CD14-positive monocyte (primary cell): ENCODE measurements around the gene HCN4. TPM values are rescaled to one million over a fixed set of nuclear protein-coding genes. Genes with fewer than 3 reads are reported as not detected.

Experiments used
- DNase-seq, 3 donors: peaks; one replicate each; pipeline ENCODE4 v3.0.0-alpha.2; 2011 to 2022
- H2AFZ ChIP-seq: 2 replicates; pipeline ENCODE4 v1.6.0; 2012; ENCODE audit warnings: mild to moderate bottlenecking, low read depth, low read length, inconsistent platforms; ENCODE audit not compliant: insufficient read depth, poor library complexity, severe bottlenecking
- H3K27ac ChIP-seq, 2 donors: 1 replicate in 1 of 2; 2 replicates in 1 of 2; pipeline ENCODE4 v1.5.1; 2012 to 2013; ENCODE audit warnings: low read length in 2 of 2, control low read depth in 1 of 2, inconsistent platforms in 1 of 2, low read depth in 1 of 2, mild to moderate bottlenecking in 1 of 2
- H3K27me3 ChIP-seq, 2 donors: one replicate each; pipeline versions ENCODE4 v1.6.0 to v1.6.1; 2011 to 2013; ENCODE audit warnings: low read length in 2 of 2; ENCODE audit not compliant: control insufficient read depth in 2 of 2, insufficient read depth in 2 of 2
- H3K36me3 ChIP-seq, 2 donors: replicated peaks in 1 of 2; 1 replicate in 1 of 2; 2 replicates in 1 of 2; pipeline versions ENCODE4 v1.5.1 to v1.6.1; 2012 to 2013; ENCODE audit warnings: low read length in 2 of 2, control low read depth in 1 of 2, inconsistent platforms in 1 of 2, mild to moderate bottlenecking in 1 of 2; ENCODE audit not compliant: insufficient read depth in 2 of 2, control insufficient read depth in 1 of 2
- H3K4me1 ChIP-seq, 2 donors: 1 replicate in 1 of 2; 2 replicates in 1 of 2; pipeline versions ENCODE4 v1.5.1 to v1.6.1; 2012 to 2013; ENCODE audit warnings: low read length in 2 of 2, control low read depth in 1 of 2, inconsistent platforms in 1 of 2, mild to moderate bottlenecking in 1 of 2, moderate library complexity in 1 of 2; ENCODE audit not compliant: insufficient read depth in 2 of 2, control insufficient read depth in 1 of 2
- H3K4me2 ChIP-seq: replicated peaks from 2 replicates; pipeline ENCODE3; 2012; ENCODE audit warnings: low read length, moderate library complexity, mild to moderate bottlenecking; ENCODE audit not compliant: poor library complexity, severe bottlenecking; ENCODE audit errors: extremely low read depth
- H3K4me3 ChIP-seq, 3 experiments: fragments of 200-600 bp in 1 of 3; sonication (generic) in 1 of 3; replicated peaks in 1 of 3; 1 replicate in 2 of 3; 2 replicates in 1 of 3; pipeline ENCODE4 v1.5.1; 2011 to 2013; ENCODE audit warnings: low read length in 3 of 3, mild to moderate bottlenecking in 3 of 3, control low read depth in 2 of 3, low read depth in 2 of 3, inconsistent platforms in 1 of 3, moderate library complexity in 1 of 3
- H3K79me2 ChIP-seq: 2 replicates; pipeline ENCODE4 v1.6.0; 2012; ENCODE audit warnings: mild to moderate bottlenecking, control low read depth, inconsistent platforms, low read length, moderate library complexity; ENCODE audit not compliant: insufficient read depth
- H3K9ac ChIP-seq: 2 replicates; pipeline ENCODE4 v1.6.0; 2017; ENCODE audit warnings: low read length, mild to moderate bottlenecking; ENCODE audit not compliant: insufficient read depth, poor library complexity, severe bottlenecking
- H3K9me3 ChIP-seq, 2 donors: replicated peaks in 1 of 2; 1 replicate in 1 of 2; 2 replicates in 1 of 2; pipeline versions ENCODE4 v1.5.1 to v1.6.1; 2012 to 2013; ENCODE audit warnings: low read length in 2 of 2, control low read depth in 1 of 2; ENCODE audit not compliant: control insufficient read depth in 1 of 2, insufficient read depth in 1 of 2
- H4K20me1 ChIP-seq: 2 replicates; pipeline ENCODE4 v1.6.0; 2012; ENCODE audit warnings: mild to moderate bottlenecking, low read length, control low read depth, moderate library complexity; ENCODE audit not compliant: insufficient read depth
- H3K27ac Mint-ChIP-seq, 7 donors: one replicate each; pipeline ENCODE4 v1.8.0; 2020; ENCODE audit warnings: mild to moderate bottlenecking in 7 of 7, mixed read lengths in 7 of 7, moderate library complexity in 6 of 7, inconsistent platforms in 2 of 7
- H3K27me3 Mint-ChIP-seq, 3 donors: one replicate each; pipeline ENCODE4 v1.8.0; 2021 to 2022; ENCODE audit warnings: low read depth in 3 of 3, mild to moderate bottlenecking in 3 of 3, mixed read lengths in 3 of 3, moderate library complexity in 3 of 3, inconsistent platforms in 1 of 3
- H3K36me3 Mint-ChIP-seq, 2 donors: one replicate each; pipeline ENCODE4 v1.8.0; 2020; ENCODE audit warnings: mixed read lengths in 2 of 2, inconsistent platforms in 1 of 2, mild to moderate bottlenecking in 1 of 2
- H3K4me1 Mint-ChIP-seq: one replicate; pipeline ENCODE4 v1.8.0; 2020; ENCODE audit warnings: mild to moderate bottlenecking, mixed read lengths
- H3K4me3 Mint-ChIP-seq, 2 donors: one replicate each; pipeline ENCODE4 v1.8.0; 2020; ENCODE audit warnings: mild to moderate bottlenecking in 2 of 2, mixed read lengths in 2 of 2, moderate library complexity in 1 of 2
- H3K9me3 Mint-ChIP-seq, 7 donors: one replicate each; pipeline ENCODE4 v1.8.0; 2020 to 2022; ENCODE audit warnings: mixed read lengths in 7 of 7, mild to moderate bottlenecking in 6 of 7, moderate library complexity in 6 of 7, inconsistent platforms in 2 of 7
- WGBS: methylation state at CpG from one replicate; pipeline ENCODE4 v1.1.5; 2013; ENCODE audit warnings: missing lambda C conversion rate; ENCODE audit not compliant: insufficient coverage; 5-methylcytosine and 5-hydroxymethylcytosine counted together
- intact Hi-C, 2 donors: fragments of 100-400 bp; cut with micrococcal nuclease; formaldehyde crosslinking; loops; one replicate each; pipeline versions ENCODE4 v1.15.0 to v1.15.1; 2023
- polyA plus RNA-seq, 3 donors: library from polyadenylated mRNA; depleted of rRNA in 1 of 3; unstranded in 2 of 3; stranded (reverse) in 1 of 3; fragments of 300-500 nt in 2 of 3; fragments of >200 nt in 1 of 3; fragmentation: Illumina TruSeq in 2 of 3; gene quantifications; 1 replicate in 2 of 3; 2 replicates in 1 of 3; pipeline ENCODE4 v1.2.3, GENCODE V29; 2012 to 2021
- TF ChIP-seq, protein P1 (sequence below): fragments of 200-600 bp; IDR thresholded peaks from one replicate; pipeline ENCODE4 v1.8.0; 2022; ENCODE audit warnings: antibody characterized with exemption, mild to moderate bottlenecking

HCN4 gene
- polyA plus RNA-seq, 3 donors = not detected

DNA sequence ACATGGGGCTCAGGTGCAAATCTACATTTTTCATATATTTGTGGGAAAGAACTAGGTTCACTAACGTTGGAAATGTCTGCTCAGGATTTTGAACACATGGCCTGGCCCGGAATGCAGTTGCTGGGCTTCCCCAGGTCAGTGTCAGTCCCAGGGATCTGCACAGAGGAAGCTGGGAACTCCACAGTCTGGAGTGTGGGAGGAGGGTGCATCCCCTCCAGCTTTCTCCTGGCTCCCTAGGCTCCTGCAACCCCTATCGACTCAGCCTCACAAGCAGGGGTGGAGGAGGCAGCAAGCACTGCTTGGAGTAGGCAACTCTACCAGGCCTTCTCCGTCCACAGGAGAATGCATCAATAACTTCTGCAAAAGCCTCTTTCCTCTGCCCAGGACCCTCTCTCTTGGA, 30.1 kb upstream of the HCN4 start:
- H3K27ac Mint-ChIP-seq = no peak overlapping the region
- peaks cover 0 to 3% (median 0%) of the 10 kb centered on the region in 7 donors for H3K9me3 Mint-ChIP-seq
- no peaks in the 10 kb centered on the region for H3K36me3 Mint-ChIP-seq
- H4K20me1 ChIP-seq = no peaks in the 10 kb centered on the region
- DNase-seq = no peak
- intact Hi-C loops = no loop called here
- peaks cover 55 to 83% (median 72%) of the 10 kb centered on the region in 3 donors for H3K27me3 Mint-ChIP-seq
- WGBS = 87% methylated on average over 3 of the region's 4 CpGs
- no peak overlapping the region for H2AFZ ChIP-seq
- H3K27me3 ChIP-seq = peaks cover 7 to 66% of the 10 kb centered on the region in 2 donors
- peaks cover 31% of the 10 kb centered on the region for H3K4me1 Mint-ChIP-seq
- H3K4me1 ChIP-seq = peaks cover 18 to 26% of the 10 kb centered on the region in 2 donors
- no peaks in the 10 kb centered on the region for H3K79me2 ChIP-seq
- H3K9me3 ChIP-seq = no peaks in the 10 kb centered on the region
- no peak overlapping the region for H3K4me3 ChIP-seq
- H3K4me2 ChIP-seq = no peak overlapping the region
- no peak overlapping the region for H3K27ac ChIP-seq
- TF ChIP-seq, protein P1, sequence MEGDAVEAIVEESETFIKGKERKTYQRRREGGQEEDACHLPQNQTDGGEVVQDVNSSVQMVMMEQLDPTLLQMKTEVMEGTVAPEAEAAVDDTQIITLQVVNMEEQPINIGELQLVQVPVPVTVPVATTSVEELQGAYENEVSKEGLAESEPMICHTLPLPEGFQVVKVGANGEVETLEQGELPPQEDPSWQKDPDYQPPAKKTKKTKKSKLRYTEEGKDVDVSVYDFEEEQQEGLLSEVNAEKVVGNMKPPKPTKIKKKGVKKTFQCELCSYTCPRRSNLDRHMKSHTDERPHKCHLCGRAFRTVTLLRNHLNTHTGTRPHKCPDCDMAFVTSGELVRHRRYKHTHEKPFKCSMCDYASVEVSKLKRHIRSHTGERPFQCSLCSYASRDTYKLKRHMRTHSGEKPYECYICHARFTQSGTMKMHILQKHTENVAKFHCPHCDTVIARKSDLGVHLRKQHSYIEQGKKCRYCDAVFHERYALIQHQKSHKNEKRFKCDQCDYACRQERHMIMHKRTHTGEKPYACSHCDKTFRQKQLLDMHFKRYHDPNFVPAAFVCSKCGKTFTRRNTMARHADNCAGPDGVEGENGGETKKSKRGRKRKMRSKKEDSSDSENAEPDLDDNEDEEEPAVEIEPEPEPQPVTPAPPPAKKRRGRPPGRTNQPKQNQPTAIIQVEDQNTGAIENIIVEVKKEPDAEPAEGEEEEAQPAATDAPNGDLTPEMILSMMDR = no peak
- no peak overlapping the region for H3K9ac ChIP-seq
- H3K4me3 Mint-ChIP-seq = peak overlapping the region in 1 of 2 donors; percentile 68
- H3K36me3 ChIP-seq = no peaks in the 10 kb centered on the region

DNA sequence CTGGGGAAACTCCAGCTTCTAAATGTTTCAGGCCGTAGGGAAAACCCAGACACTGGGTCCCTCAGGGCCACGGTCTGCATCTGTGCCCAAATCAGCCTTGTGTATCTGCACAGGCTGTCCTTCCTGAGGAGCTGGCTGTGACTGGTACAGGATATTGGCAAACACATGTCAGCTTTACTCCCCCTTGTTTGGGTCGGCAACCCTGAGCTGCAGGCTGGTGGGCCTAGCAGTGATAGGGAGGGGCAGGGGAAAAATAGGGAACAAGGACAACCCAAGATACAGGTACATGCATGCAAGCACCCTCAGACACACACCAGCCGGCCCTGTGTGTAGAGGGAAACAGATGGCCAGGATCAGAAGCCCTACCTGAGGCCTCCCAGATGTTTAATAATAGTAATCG, 28.7 kb upstream of the HCN4 start:
- Mint-ChIP-seq H3K4me1 (peaks cover 31% of the 10 kb centered on the region), H3K36me3 (no peaks in the 10 kb centered on the region), H3K27me3 (peaks cover 57 to 87% (median 79%) of the 10 kb centered on the region in 3 donors), H3K4me3 (peak overlapping the region in 1 of 2 donors; percentile 11), H3K9me3 (peaks cover 0 to 3% (median 0%) of the 10 kb centered on the region in 7 donors), H3K27ac (no peak overlapping the region)
- no peak overlapping the region for H3K4me3 ChIP-seq
- WGBS = 70% methylated on average over 3 of the region's 5 CpGs
- no peaks in the 10 kb centered on the region for H3K36me3 ChIP-seq
- no peak overlapping the region for H2AFZ ChIP-seq
- H3K27me3 ChIP-seq = peaks cover 5 to 63% of the 10 kb centered on the region in 2 donors
- DNase-seq = no peak
- no peaks in the 10 kb centered on the region for H3K79me2 ChIP-seq
- TF ChIP-seq, protein P1 = no peak
- no peaks in the 10 kb centered on the region for H4K20me1 ChIP-seq
- intact Hi-C loops = no loop called here
- H3K9ac ChIP-seq = no peak overlapping the region
- no peaks in the 10 kb centered on the region for H3K9me3 ChIP-seq
- no peak overlapping the region for H3K4me2 ChIP-seq
- no peak overlapping the region for H3K27ac ChIP-seq
- peaks cover 18 to 26% of the 10 kb centered on the region in 2 donors for H3K4me1 ChIP-seq
